NCI-H524 treated with DMSO at 0.1 percent for 48 hours (cell line): ENCODE measurements around the gene ENOSF1.

Experiments
- DNase-seq: peaks from one replicate; lab custom pipeline; 2025; lab: John Stamatoyannopoulos, UW

The ENOSF1 gene

DNA sequence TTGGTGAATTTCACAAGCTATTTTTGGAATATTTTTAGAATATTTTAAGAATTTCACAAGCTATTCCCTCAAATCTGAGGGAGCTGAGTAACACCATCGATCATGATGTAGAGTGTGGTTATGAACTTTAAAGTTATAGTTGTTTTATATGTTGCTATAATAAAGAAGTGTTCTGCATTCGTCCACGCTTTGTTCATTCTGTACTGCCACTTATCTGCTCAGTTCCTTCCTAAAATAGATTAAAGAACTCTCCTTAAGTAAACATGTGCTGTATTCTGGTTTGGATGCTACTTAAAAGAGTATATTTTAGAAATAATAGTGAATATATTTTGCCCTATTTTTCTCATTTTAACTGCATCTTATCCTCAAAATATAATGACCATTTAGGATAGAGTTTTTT is 39.1 kb downstream of the ENOSF1 start:
- DNase-seq, result no peak

DNA sequence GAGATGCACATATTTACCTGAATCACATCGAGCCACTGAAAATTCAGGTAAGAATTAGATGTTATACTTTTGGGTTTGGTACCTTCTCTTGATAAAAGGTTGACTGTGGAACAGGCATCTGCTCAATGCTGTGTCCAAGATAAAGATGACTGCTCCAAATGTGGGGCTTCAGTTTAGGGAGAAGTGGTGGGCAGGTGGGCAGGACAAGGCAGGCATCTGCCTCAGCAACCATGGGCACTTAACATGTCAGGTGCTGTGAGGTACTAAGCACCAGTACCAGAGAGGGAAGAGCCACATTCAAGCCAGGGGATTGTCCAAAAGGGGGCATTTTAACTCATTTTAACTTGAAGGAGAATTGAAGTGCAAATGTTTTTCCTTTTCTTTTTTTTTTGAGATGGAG is 41.0 kb downstream of the ENOSF1 start:
- no peak for DNase-seq

DNA sequence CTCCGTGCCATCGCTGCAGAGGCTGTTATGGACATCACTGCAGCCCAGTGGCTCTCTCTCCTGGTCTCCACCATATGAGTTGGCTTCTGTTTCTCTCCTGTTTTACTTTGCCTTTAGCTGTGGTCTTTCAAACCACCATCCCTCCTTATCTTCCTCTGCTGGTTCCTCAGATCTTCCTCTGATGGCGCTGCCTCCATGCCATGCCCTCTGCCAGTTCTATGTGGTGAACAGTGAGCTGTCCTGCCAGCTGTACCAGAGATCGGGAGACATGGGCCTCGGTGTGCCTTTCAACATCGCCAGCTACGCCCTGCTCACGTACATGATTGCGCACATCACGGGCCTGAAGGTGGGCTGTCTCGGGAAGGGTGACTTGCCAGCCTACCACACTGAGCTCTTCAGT is 41.9 kb downstream of the ENOSF1 start:
- DNase-seq, result no peak

DNA sequence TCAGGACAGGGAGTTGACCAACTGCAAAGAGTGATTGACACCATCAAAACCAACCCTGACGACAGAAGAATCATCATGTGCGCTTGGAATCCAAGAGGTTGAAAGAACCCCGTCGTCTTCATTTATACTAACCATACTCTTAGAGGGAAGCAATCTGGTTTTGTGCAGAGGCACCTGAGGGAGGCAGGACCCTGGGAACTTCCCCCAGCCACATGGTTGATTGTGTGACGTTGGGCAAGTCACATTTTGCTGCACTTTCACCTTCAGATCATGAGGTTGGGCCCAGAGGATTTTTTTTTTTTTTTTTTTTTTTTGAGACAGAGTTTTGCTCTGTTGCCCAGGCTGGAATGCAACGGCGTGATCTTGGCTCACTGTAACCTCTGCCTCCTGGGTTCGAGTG is 43.4 kb downstream of the ENOSF1 start:
- DNase-seq, result no peak

DNA sequence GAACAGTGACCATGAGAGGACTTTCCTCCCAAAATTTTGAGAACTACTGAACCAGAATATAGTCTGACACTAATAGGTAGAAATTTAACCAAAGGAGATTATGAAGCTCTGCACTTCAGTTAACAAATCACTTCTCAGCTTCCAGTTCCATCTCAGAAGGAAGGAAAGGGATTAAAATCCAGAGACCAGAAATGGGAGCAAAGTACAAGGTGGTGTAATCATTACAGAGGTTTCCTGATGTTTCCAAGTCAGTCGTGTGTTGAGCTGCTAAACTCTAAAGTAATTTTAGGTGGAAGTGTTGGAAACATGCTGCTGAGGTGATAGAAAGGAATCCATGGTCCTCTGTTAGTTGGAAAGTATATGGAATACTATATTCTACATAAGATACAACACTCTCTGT is 44.2 kb downstream of the ENOSF1 start:
- no peak for DNase-seq

DNA sequence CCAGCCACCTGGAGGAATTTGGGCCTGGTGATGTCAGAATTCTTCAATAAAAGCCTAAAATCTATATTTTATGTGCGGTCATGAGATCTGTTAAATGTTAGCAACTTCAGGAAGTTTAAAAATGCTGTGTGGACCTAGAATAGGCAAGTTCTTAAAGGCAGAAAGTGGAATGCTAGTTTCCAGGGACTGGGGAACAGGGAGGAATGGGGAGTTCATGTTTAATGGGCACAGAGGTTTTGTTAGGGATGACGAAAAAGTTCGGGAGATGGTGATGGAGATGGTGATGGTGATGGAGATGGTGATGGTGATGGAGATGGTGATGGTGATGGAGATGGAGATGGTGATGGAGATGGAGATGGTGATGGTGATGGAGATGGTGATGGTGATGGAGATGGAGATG is 45.8 kb downstream of the ENOSF1 start:
- no peak for DNase-seq

DNA sequence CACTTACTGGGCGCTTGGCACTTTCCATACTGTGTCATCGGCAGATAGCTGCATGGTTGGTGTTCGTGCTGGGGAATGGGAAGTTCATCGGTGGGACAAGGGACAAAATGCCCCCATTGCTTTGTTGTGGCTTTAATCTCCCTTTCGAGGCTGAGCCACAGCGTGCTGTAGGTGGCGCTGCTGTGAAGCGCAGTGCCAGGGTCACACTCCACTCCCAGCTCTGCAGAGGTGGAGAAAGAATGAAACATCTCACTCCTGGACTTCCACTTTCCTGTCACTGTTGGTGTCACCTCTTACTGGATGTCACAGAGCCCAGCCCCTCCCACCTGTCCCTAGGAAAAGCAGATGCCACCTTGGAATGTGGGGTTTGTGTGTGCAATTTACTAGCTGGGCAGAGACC is 46.3 kb downstream of the ENOSF1 start:
- no peak for DNase-seq

DNA sequence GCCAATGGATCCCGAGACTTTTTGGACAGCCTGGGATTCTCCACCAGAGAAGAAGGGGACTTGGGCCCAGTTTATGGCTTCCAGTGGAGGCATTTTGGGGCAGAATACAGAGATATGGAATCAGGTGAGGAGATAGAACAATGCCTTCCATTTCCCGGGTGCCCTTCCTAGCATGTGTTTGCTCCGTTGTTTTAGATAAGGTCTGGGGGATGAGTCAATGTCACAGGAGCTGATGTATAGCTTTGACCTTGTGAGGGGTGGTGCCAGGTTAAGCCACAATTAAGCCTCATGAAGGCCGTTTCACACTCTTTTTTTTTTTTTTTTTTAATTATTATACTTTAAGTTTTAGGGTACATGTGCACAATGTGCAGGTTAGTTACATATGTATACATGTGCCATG is 50.2 kb downstream of the ENOSF1 start:
- DNase-seq, result no peak

DNA sequence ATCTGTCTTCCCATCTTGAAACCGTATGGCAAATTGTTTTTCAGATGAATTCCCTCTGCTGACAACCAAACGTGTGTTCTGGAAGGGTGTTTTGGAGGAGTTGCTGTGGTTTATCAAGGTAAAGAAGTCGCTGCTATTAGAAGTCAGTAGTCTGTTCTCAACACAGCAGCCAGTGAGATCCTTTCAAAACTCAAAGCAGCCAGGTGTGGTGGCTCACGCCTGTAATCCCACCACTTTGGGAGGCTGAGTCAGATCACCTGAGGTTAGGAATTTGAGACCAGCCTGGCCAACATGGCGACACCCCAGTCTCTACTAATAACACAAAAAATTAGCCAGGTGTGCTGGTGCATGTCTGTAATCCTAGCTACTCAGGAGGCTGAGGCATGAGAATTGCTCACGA is 52.8 kb downstream of the ENOSF1 start:
- DNase-seq, result no peak

DNA sequence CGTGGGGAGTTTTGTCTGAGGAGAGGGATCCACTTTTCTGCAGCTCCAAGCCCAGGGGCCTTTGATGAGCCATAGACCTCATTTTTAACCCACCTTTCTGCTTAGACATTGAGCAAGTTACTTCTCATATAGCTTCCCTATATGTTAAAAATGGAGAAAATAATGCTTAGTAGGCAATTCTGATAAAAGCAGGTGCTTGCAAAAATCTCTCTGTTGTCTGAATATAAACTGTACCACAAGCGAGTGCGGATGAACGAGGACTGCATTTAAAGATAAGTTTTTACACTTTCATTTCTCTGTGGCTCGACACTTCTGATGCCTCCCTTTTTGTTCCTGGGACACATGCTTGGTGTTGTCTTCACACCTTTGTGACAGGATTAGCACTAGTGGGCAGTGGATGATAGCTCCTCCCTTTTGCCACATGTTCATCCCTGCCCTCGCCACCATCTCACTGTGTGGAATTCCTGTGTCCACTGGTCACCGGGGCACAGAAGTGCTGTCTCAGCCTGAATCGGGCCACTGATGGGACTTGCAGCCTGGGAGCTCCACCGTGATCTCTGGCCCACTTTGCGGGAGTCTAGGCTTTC is 53.4 kb downstream of the ENOSF1 start:
- DNase-seq, result no peak

DNA sequence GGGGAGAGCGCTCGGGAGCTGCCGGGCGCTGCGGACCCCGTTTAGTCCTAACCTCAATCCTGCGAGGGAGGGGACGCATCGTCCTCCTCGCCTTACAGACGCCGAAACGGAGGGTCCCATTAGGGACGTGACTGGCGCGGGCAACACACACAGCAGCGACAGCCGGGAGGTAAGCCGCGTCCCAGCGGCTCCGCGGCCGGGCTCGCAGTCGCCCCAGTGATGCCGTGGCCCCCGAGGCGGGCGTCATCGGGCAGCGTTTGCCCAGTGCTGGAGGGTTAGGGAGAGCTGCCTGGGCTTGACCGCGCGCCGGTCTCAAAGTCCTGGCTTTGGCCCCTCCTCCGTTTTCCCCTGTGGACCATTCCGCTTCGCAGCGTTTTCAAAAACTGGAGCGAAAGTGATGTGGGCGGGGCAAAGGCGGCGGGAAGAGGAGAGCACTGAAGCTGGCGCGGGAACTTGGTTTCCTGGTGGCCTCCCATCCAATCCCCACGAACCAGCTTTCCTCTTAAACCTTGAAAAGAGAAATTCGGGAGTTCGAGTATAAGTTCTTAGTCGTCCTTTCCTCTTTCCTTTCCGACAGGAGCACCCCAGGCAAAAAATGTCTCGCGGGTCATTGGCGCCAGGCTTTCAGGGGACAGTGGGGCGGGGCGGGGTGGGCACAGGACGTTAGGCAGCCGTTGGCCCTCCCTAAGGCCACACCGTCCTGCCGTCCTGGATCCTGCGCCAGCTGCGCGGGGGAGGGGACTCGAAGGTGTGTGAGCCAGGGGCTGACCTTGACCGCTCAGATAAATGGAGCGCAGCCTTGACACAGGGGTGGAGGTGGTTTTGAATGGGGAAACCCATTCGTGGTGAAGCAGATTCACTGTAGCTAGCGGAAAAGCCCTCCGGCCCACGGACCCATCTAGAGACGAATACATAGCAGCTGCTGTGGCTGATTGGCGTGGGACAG is 54.2 kb downstream of the ENOSF1 start:
- peak; percentile 18 for DNase-seq

DNA sequence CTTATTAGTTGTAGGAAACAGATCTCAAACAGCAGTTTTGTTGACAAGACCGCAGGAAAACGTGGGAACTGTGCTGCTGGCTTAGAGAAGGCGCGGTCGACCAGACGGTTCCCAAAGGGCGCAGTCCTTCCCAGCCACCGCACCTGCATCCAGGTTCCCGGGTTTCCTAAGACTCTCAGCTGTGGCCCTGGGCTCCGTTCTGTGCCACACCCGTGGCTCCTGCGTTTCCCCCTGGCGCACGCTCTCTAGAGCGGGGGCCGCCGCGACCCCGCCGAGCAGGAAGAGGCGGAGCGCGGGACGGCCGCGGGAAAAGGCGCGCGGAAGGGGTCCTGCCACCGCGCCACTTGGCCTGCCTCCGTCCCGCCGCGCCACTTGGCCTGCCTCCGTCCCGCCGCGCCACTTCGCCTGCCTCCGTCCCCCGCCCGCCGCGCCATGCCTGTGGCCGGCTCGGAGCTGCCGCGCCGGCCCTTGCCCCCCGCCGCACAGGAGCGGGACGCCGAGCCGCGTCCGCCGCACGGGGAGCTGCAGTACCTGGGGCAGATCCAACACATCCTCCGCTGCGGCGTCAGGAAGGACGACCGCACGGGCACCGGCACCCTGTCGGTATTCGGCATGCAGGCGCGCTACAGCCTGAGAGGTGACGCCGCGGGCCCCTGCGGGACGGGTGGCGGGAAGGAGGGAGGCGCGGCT is 55.0 kb downstream of the ENOSF1 start, which contains the start of gene TYMS:
TYMS (plus strand) TSS at position 343 of the 690 bp plus-strand sequence; CDS start at position 433, 90 bp downstream.
- DNase-seq, result peak; percentile 68

DNA sequence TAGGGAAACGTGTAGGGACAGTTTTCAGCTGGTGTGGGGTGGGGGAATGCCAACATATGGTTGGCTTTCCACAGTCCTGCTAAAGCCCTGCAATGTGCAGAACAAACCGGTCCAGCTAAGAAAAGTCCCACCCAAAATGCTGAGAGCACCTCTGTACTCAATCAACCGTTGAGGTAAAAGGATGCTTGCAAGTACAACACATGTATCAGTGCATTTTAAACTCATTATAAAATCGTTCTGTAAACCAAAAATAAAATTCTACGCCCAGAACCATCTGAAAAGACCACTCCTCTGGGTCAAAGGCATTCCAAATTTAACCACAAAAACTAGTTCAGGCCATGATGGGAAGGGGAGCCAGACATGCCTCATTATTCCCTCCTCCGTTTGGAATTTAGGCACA is 57.0 kb downstream of the ENOSF1 start:
- no peak for DNase-seq

DNA sequence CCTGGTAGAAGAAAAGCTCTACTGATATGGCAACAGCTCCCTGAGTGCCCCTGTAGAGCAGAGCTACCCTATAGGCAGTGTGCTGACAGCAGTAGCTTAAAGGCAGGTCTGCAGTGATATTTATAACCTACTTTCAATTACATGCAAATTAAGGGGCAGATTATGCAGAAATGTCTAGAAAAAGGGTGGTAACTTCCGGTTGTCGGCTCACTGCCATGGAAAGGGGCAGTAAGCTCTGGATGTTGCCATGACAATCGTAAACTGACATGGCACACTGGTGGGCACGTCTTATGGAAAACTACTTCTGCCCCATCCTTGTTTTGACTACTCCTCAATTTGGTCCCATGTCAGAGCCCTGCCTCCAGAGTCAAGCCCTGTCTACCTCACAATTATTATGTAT is 57.8 kb downstream of the ENOSF1 start:
- no peak for DNase-seq

DNA sequence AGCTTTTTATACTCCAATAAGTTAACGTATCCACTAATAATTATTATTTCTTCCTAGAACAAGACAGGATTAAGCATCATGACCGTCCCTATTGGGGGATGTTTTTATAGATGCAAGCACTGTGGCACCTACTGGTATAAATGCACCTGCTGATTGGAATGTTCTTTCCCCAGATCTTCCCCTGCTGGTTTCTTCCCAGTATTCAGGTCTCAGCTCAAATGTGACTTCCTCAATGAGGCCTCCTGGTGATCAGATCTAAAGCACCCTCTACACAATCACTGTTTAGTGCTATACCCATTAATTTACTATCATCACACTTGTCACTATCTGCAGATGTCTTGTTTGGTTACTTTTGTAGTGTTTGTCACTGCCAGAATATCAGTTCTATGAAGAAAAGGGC is 58.9 kb downstream of the ENOSF1 start:
- no peak for DNase-seq

DNA sequence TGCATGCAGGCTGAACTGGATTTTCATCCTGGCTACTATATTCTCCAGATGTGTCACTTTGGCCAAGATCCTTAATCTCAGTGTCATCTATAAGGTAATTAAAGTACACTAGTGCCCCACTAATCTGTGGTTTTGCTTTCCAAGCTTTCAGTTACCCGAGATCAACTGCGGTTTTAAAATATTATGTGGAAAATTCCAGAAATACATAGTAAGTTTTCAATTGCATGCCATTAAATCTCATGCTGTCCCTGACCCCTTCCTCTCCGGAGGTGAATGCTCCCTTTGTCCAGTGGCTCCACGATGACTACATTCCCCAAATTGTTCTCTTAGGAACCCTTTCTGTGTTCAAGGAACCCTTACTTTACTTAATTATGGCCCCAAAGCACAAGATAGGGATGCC is 60.3 kb downstream of the ENOSF1 start:
- no peak for DNase-seq

DNA sequence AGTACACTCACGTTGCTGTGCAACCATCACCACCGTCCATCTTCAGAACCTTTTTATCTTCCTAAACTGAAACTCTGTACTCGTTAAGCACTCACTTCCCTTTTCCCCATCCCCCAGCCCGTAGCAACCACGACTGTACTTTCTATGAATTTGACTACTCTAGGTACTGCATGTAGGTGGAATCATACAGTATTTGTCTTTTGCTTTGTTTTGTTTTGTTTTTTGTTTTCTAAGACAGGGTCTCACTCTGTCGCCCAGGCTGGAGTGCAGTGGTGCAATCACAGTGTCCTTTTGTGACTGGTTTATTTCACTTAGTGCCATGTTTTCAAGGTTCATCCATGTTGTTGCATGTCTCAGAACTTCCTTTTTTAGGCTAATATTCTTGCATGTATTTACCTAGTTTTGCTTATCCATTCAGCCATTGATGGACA is 62.0 kb downstream of the ENOSF1 start:
- DNase-seq, result no peak

DNA sequence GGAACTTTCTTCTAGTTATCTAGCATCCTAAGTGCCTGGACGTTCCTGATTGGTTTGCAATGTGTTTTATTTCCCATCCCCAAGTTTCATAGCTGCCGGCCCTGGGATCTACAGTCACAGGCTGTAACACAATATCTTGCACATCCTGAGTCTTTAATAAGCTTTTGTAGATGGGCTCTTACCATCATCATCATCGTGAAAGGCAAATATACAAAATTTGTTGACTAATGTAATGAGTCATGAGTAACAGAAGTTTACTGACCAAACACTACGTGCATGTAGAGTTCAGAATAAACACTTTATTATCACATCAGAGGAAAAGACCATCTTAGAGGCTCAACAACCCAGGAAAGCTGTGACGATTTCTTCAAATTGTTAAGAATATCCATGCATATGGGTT is 63.1 kb downstream of the ENOSF1 start:
- no peak for DNase-seq

DNA sequence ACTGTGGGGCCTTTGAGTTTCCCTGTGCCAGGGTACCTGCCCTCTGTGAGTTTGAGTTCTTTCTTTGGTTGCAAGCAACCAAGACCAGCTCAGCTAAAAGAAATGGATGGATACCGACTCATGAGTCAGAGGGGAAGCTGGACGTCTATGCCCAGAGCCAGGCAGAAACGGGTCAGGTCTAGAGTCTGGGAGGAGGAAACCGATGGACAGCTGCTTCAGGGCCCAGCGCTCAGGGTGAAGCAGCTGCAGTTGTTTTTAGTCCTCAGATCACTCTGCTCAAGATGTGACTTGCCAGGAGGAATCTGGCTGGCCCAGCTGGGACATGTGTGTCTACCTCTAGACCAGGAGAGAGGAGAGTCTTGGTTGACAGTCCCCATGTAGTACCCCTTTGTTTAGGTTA is 65.1 kb downstream of the ENOSF1 start:
- DNase-seq, result no peak

DNA sequence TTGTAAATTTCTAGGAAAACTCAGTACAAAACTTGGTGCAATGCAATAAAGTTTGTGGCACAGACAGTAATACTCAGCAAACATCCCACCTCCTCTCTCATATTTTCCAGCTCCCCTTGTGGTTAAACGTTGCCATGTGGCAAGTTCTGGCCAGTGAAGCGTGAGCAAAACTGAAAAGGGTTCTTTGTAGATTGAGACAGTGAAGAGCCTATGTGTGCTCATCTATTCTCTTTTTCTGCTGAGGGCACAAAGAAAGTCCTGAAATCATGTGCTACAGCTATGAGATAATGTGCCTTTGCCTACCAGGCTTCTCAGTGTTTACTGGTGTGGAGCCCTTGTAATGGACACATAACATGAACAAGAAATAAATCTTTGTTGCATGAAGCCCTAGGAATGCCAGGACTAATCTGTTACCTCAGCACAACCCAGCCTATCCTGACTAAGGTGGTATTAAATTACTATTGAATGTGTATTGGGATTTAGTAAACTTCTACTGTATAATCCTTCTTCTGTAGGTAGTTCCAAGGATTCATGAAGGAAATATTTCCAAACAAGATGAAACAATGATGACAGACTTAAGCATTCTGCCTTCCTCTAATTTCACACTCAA is 67.9 kb downstream of the ENOSF1 start:
- DNase-seq, result no peak

DNA sequence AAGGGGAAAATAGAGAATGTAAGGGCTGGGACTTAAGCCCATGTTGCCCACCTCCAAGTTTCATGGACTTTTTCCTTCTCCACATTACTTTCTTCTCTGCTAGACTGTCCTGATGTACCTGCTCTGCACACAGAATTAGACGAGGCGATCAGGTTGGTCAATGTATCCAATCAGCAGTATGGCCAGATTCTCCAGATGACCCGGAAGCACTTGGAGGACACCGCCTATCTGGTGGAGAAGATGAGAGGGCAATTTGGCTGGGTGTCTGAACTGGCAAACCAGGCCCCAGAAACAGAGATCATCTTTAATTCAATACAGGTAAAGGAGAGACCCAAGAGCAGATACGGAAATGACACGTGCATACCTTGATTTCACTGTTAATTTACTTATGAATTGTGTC is 71.2 kb downstream of the ENOSF1 start:
- no peak for DNase-seq

DNA sequence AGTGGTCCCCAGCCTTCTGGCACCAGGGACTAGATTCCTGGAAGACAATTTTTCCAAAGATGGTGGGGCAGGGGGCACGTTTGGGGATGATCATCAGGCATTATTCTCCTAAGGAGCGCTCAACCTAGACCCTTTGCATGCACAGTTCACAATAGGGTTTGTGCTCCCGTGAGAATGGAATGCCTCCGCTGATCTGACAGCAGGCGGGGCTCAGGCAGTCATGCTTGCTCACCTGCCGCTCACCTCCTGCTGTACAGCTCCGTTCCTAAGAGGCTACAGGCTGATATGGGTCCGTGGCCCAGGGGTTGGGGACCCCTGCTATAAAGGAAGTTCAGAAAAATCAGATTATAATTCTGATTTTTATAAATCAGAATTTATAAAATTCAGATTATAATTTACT is 77.3 kb downstream of the ENOSF1 start:
- DNase-seq, result no peak
